Trophoblast cell (in vitro differentiated cells and primary cell): ENCODE measurements around the gene DNMBP.

Experiments
- DNase-seq, 2 donors: peaks; one replicate each; pipeline ENCODE4 v3.0.0-alpha.2; 2016
- H2AFZ ChIP-seq: 2 replicates; pipeline ENCODE4 v1.6.1; 2013; ENCODE audit warnings: low read length, moderate library complexity, mild to moderate bottlenecking; ENCODE audit not compliant: insufficient read depth, poor library complexity
- H2AK5ac ChIP-seq: 2 replicates; pipeline ENCODE4 v1.6.1; 2013; ENCODE audit warnings: mild to moderate bottlenecking, low read length
- H2BK120ac ChIP-seq: 2 replicates; pipeline ENCODE4 v1.6.1; 2013; ENCODE audit warnings: low read length, mild to moderate bottlenecking, moderate library complexity; ENCODE audit not compliant: insufficient read depth, poor library complexity
- H2BK12ac ChIP-seq: 2 replicates; pipeline ENCODE4 v1.6.1; 2013; ENCODE audit warnings: mild to moderate bottlenecking, low read length, moderate library complexity
- H2BK5ac ChIP-seq: 2 replicates; pipeline ENCODE4 v1.6.1; 2013; ENCODE audit warnings: low read length, low read depth, moderate library complexity, mild to moderate bottlenecking; ENCODE audit not compliant: poor library complexity
- H3K14ac ChIP-seq: 2 replicates; pipeline ENCODE4 v1.6.1; 2013; ENCODE audit warnings: mild to moderate bottlenecking, low read length
- H3K18ac ChIP-seq: 2 replicates; pipeline ENCODE4 v1.6.1; 2013; ENCODE audit warnings: mild to moderate bottlenecking, low read length
- H3K23ac ChIP-seq: 2 replicates; pipeline ENCODE4 v1.6.1; 2013; ENCODE audit warnings: low read length
- H3K27ac ChIP-seq: 2 replicates; pipeline ENCODE4 v1.5.1; 2013; ENCODE audit warnings: low read depth, mild to moderate bottlenecking, inconsistent platforms, low read length, moderate library complexity
- H3K27me3 ChIP-seq: 2 replicates; pipeline ENCODE4 v1.6.1; 2013; ENCODE audit warnings: inconsistent platforms, mild to moderate bottlenecking, low read length, moderate library complexity; ENCODE audit not compliant: insufficient read depth
- H3K36me3 ChIP-seq, 2 experiments: 1 replicate in 1 of 2; 2 replicates in 1 of 2; pipeline ENCODE4 v1.6.1; 2013; ENCODE audit warnings: low read length in 2 of 2, mild to moderate bottlenecking in 2 of 2, moderate library complexity in 1 of 2; ENCODE audit not compliant: insufficient read depth in 2 of 2, control insufficient read depth in 1 of 2
- H3K4ac ChIP-seq: 2 replicates; pipeline ENCODE4 v1.6.1; 2013; ENCODE audit warnings: low read depth, mild to moderate bottlenecking, low read length, moderate library complexity
- H3K4me1 ChIP-seq, 2 experiments: 1 replicate in 1 of 2; 2 replicates in 1 of 2; pipeline ENCODE4 v1.6.1; 2013; ENCODE audit warnings: low read length in 2 of 2, mild to moderate bottlenecking in 2 of 2, moderate library complexity in 1 of 2; ENCODE audit not compliant: insufficient read depth in 2 of 2, control insufficient read depth in 1 of 2
- H3K4me2 ChIP-seq: 2 replicates; pipeline ENCODE4 v1.6.1; 2013; ENCODE audit warnings: inconsistent platforms, mild to moderate bottlenecking, low read length, moderate library complexity
- H3K4me3 ChIP-seq: 2 replicates; pipeline ENCODE4 v1.5.1; 2013; ENCODE audit warnings: mild to moderate bottlenecking, low read depth, low read length, inconsistent platforms
- H3K79me1 ChIP-seq: one replicate; pipeline ENCODE4 v1.6.1; 2013; ENCODE audit warnings: low read length
- H3K79me2 ChIP-seq: 2 replicates; pipeline ENCODE4 v1.6.1; 2013; ENCODE audit warnings: low read length, mild to moderate bottlenecking; ENCODE audit not compliant: control insufficient read depth, insufficient read depth, poor library complexity
- H3K9ac ChIP-seq: 2 replicates; pipeline ENCODE4 v1.6.1; 2013; ENCODE audit warnings: mild to moderate bottlenecking, low read length
- H3K9me3 ChIP-seq: 2 replicates; pipeline ENCODE4 v1.6.1; 2013; ENCODE audit warnings: low read depth, mild to moderate bottlenecking, control low read depth, inconsistent platforms, low read length; ENCODE audit not compliant: insufficient read depth
- H4K12ac ChIP-seq: 2 replicates; pipeline ENCODE4 v1.6.1; 2013; ENCODE audit warnings: low read depth, mild to moderate bottlenecking, low read length, moderate library complexity
- H4K8ac ChIP-seq: 2 replicates; pipeline ENCODE4 v1.6.1; 2013; ENCODE audit warnings: low read depth, mild to moderate bottlenecking, low read length, moderate library complexity
- H4K91ac ChIP-seq: one replicate; pipeline ENCODE4 v1.6.1; 2013; ENCODE audit warnings: low read depth, mild to moderate bottlenecking, low read length, moderate library complexity
- WGBS: extraction: QIAGEN DNeasy Blood & Tissue Kit; methylation state at CpG from one replicate; pipeline ENCODE4 v1.1.7; 2013; ENCODE audit warnings: missing lambda C conversion rate; ENCODE audit not compliant: insufficient read length, insufficient coverage; ENCODE audit errors: extremely low coverage; 5-methylcytosine and 5-hydroxymethylcytosine counted together

Gene DNMBP

DNA sequence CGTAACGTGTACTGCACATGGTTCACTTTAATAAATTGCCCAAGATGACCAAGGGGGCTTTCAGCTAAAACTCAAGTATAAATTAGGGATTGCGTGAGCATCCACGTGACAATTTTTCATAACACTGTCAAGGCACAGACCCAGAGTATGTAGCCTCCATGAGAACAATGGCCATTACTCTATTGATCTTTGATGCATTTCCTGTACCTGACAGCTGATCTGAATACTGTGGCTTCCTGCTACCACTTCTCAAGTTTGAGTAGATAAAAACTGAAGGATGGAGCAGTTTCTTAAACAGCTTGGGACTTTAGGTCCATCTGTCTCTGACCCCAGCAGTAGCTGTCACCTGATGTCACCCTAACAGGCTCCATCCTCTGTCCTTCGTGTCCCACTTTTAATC, 128.4 kb downstream of the DNMBP start:
- Histone ChIP-seq H2AFZ (no peak overlapping the region), H3K9ac (no peak overlapping the region), H2AK5ac (no peak overlapping the region), H2BK5ac (no peak overlapping the region), H4K12ac (no peak overlapping the region), H4K8ac (no peak overlapping the region), H2BK120ac (no peak overlapping the region), H3K4me1 (no peaks in the 10 kb centered on the region), H3K23ac (no peak overlapping the region), H3K18ac (no peak overlapping the region), H3K9me3 (peaks cover 2% of the 10 kb centered on the region), H3K4ac (no peak overlapping the region), H3K4me2 (no peak overlapping the region), H3K4me3 (no peak overlapping the region), H2BK12ac (no peak overlapping the region), H3K36me3 (peaks cover 53 to 66% of the 10 kb centered on the region in 2 experiments), H3K27me3 (no peaks in the 10 kb centered on the region), H3K79me2 (no peaks in the 10 kb centered on the region), H3K27ac (no peak overlapping the region), H4K91ac (no peak overlapping the region), H3K79me1 (no peaks in the 10 kb centered on the region), H3K14ac (no peak overlapping the region)
- DNase-seq: no peak
- WGBS: no CpG with 5 or more reads among the region's 5 CpGs

DNA sequence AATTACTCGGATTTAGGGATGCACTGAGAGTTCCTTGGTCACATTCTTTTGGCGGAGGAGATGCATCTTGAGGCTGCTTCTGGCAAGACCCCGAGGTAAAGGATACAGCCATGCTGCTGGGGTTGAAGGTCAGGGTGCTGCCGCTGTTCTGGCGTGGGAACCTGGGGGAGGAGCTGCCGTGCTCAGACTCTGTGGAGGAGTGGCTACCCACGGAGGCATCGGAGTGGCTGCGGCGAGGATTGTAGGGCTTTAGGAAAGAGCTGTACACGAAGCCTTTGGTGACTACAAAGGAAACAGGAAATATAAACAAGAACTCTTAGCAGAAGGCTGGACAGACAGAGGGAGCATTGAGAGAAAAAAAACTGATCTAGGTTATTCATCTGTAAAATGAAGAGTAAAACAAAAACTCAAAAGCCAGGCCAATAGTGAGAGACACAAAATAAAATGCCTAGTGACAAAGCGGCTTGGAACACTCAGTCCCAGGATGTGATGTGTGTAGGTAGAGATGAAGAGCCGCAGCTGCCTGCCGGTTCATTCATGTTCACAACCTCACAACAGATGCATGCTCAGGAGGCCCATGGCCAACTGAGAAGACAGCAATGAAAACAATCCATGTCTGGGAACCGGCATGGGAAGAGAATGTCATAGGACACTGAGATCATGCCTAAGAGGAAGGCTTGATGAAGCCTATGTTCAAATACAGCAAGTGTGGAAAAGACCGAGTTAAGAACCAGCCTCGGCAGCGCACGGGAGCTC, 129.5 kb downstream of the DNMBP start:
- H3K14ac ChIP-seq: no peak overlapping the region
- no CpG with 5 or more reads among the region's 19 CpGs for WGBS
- H3K23ac ChIP-seq: no peak overlapping the region
- H2BK120ac ChIP-seq: no peak overlapping the region
- no peak overlapping the region for H3K4me2 ChIP-seq
- DNase-seq: no peak
- H3K4me1 ChIP-seq: no peaks in the 10 kb centered on the region
- H4K91ac ChIP-seq: no peak overlapping the region
- no peak overlapping the region for H2AK5ac ChIP-seq
- peaks cover 46 to 57% of the 10 kb centered on the region in 2 experiments for H3K36me3 ChIP-seq
- H4K8ac ChIP-seq: no peak overlapping the region
- H3K9ac ChIP-seq: no peak overlapping the region
- H2AFZ ChIP-seq: no peak overlapping the region
- no peak overlapping the region for H3K18ac ChIP-seq
- no peaks in the 10 kb centered on the region for H3K27me3 ChIP-seq
- H3K4ac ChIP-seq: no peak overlapping the region
- no peak overlapping the region for H2BK12ac ChIP-seq
- no peak overlapping the region for H3K27ac ChIP-seq
- no peak overlapping the region for H3K4me3 ChIP-seq
- H3K79me2 ChIP-seq: no peaks in the 10 kb centered on the region
- no peak overlapping the region for H4K12ac ChIP-seq
- H3K79me1 ChIP-seq: no peaks in the 10 kb centered on the region
- peaks cover 2% of the 10 kb centered on the region for H3K9me3 ChIP-seq
- H2BK5ac ChIP-seq: no peak overlapping the region

DNA sequence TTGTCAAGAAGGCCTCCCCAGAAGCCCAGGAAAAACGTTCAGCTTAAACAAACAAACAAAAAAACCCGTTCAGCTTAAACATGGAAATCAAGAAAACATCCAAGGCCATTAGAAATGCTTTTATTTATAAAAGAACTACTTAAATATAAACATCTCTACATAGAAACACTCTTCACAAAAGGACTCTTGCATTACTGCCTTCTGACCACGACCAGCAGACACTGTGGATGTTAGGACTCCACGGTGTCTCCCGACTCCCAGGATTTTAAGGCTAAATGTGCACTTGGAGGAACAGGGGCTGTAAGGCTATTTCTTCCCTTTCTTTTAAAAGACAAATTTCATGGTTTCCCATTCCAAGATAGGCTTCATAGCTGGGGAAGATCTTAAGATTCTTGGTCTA, 134.3 kb downstream of the DNMBP start:
- H3K79me1 ChIP-seq: no peaks in the 10 kb centered on the region
- no peak overlapping the region for H3K4me2 ChIP-seq
- DNase-seq: no peak
- H3K27me3 ChIP-seq: no peaks in the 10 kb centered on the region
- no peak overlapping the region for H3K23ac ChIP-seq
- H3K9ac ChIP-seq: no peak overlapping the region
- no peak overlapping the region for H2BK120ac ChIP-seq
- no peak overlapping the region for H3K18ac ChIP-seq
- no peaks in the 10 kb centered on the region for H3K79me2 ChIP-seq
- WGBS: no CpG with 5 or more reads among the region's 5 CpGs
- H2AK5ac ChIP-seq: no peak overlapping the region
- H3K27ac ChIP-seq: no peak overlapping the region
- H4K12ac ChIP-seq: no peak overlapping the region
- H2BK5ac ChIP-seq: no peak overlapping the region
- H3K14ac ChIP-seq: no peak overlapping the region
- peaks cover 31 to 40% of the 10 kb centered on the region in 2 experiments for H3K36me3 ChIP-seq
- no peaks in the 10 kb centered on the region for H3K4me1 ChIP-seq
- no peak overlapping the region for H4K8ac ChIP-seq
- peaks cover 2% of the 10 kb centered on the region for H3K9me3 ChIP-seq
- H2AFZ ChIP-seq: no peak overlapping the region
- H3K4ac ChIP-seq: no peak overlapping the region
- H2BK12ac ChIP-seq: no peak overlapping the region
- H3K4me3 ChIP-seq: no peak overlapping the region
- no peak overlapping the region for H4K91ac ChIP-seq

DNA sequence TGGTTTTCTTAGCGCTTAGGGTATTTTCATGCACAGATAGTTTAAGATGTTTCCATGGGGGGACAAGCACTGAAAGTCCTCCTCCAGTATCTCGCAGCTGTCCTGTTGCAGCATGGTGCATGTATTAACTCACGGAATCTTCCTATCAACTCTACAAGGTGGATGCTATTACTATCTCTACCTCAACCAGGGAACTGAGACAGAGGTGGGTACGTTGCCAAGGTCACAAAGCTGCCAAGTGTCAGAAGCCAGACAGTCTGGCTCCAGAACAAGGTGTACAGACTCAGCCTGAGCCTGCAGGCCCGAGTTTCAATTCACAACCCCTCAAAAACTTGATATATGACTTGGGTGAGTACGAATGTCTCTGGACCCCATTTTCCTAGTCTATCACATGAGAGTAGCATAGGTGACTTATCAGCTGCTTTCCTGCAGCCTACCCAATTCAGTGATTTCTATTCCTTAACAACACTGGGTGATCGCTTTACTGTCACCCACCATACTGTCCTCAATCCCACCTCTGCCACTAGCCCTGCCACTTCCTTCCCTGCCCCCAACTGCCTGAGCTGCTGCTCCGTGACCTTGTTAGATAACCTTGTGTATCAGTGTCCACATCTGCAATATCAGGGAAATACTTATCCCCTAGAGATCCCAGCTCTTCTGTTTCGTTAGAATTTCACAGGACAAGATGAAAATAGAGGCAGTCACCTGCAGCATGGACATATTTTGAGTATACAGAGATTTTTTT, 135.2 kb downstream of the DNMBP start:
- H3K23ac ChIP-seq: no peak overlapping the region
- no peak for DNase-seq
- no peak overlapping the region for H2BK5ac ChIP-seq
- H3K4me3 ChIP-seq: no peak overlapping the region
- H3K79me2 ChIP-seq: no peaks in the 10 kb centered on the region
- no peak overlapping the region for H3K4me2 ChIP-seq
- H3K27me3 ChIP-seq: no peaks in the 10 kb centered on the region
- H4K8ac ChIP-seq: no peak overlapping the region
- no peak overlapping the region for H2BK120ac ChIP-seq
- WGBS: no CpG with 5 or more reads among the region's 9 CpGs
- no peak overlapping the region for H3K14ac ChIP-seq
- no peak overlapping the region for H2AFZ ChIP-seq
- no peak overlapping the region for H2BK12ac ChIP-seq
- peaks cover 25 to 33% of the 10 kb centered on the region in 2 experiments for H3K36me3 ChIP-seq
- no peak overlapping the region for H3K27ac ChIP-seq
- H3K4me1 ChIP-seq: peaks cover 2 to 3% of the 10 kb centered on the region in 2 experiments
- H4K91ac ChIP-seq: no peak overlapping the region
- H3K79me1 ChIP-seq: no peaks in the 10 kb centered on the region
- no peak overlapping the region for H3K9ac ChIP-seq
- no peak overlapping the region for H2AK5ac ChIP-seq
- H4K12ac ChIP-seq: no peak overlapping the region
- no peak overlapping the region for H3K4ac ChIP-seq
- no peak overlapping the region for H3K18ac ChIP-seq
- no peaks in the 10 kb centered on the region for H3K9me3 ChIP-seq
